ENCODE results near the gene ARRDC2.

DNA sequence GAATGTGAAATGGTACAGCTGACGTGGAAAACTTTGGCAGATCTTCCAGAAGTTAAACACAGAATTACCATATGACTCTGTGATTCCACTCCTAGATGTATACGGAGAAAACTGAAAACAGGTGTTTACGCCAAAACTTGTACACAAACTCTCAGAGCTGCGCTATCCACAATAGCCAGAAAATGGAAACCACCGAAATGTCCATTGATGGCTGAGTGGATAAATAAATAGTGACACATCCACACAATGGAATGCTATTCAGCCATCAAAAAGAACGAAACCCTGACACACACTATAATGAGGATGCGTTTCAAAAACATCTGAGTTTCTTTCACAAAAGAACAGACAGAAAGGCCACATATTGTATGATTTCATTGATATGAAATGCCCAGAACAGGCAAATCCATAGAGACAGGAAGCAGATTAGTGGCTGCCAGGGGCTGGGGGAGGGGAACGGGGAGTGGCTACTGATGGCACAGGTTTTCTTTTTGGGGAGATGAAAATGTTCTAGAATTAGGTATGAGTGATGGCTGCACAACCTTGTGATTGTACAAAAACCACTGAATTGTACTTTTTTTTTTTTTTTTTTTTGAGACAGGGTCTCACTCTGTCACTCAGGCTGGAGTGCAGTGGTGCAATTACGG is 45.7 kb downstream of the ARRDC2 start:
- TF ChIP-seq MAX (IDR thresholded peaks at IDR 0.05) (no peak), TAF1 (IDR thresholded peaks at IDR 0.05; ENCODE audit: low read depth) (no peak), EP300 (IDR thresholded peaks at IDR 0.05; ENCODE audit: borderline replicate concordance) (no peak), USF1 (IDR thresholded peaks at IDR 0.05) (no peak), RAD21 (IDR thresholded peaks at IDR 0.05; ENCODE audit: low read depth) (no peak), CEBPB (IDR thresholded peaks at IDR 0.05) (no peak), TEAD4 (IDR thresholded peaks at IDR 0.05) (no peak)

All from Ishikawa (cell line).